Trophoblast cell (in vitro differentiated cells and primary cell): Measurements from ENCODE around the gene NPC1.
A peak's percentile ranks its signal among the peaks of the same experiment; 100 is the strongest.

Experiments used
- DNase-seq, 2 donors: peaks; one replicate each; pipeline ENCODE4 v3.0.0-alpha.2; 2016
- H2AFZ ChIP-seq: 2 replicates; pipeline ENCODE4 v1.6.1; 2013; ENCODE audit warnings: low read length, moderate library complexity, mild to moderate bottlenecking; ENCODE audit not compliant: insufficient read depth, poor library complexity
- H2AK5ac ChIP-seq: 2 replicates; pipeline ENCODE4 v1.6.1; 2013; ENCODE audit warnings: mild to moderate bottlenecking, low read length
- H2BK120ac ChIP-seq: 2 replicates; pipeline ENCODE4 v1.6.1; 2013; ENCODE audit warnings: low read length, mild to moderate bottlenecking, moderate library complexity; ENCODE audit not compliant: insufficient read depth, poor library complexity
- H2BK12ac ChIP-seq: 2 replicates; pipeline ENCODE4 v1.6.1; 2013; ENCODE audit warnings: mild to moderate bottlenecking, low read length, moderate library complexity
- H2BK5ac ChIP-seq: 2 replicates; pipeline ENCODE4 v1.6.1; 2013; ENCODE audit warnings: low read length, low read depth, moderate library complexity, mild to moderate bottlenecking; ENCODE audit not compliant: poor library complexity
- H3K14ac ChIP-seq: 2 replicates; pipeline ENCODE4 v1.6.1; 2013; ENCODE audit warnings: mild to moderate bottlenecking, low read length
- H3K18ac ChIP-seq: 2 replicates; pipeline ENCODE4 v1.6.1; 2013; ENCODE audit warnings: mild to moderate bottlenecking, low read length
- H3K23ac ChIP-seq: 2 replicates; pipeline ENCODE4 v1.6.1; 2013; ENCODE audit warnings: low read length
- H3K27ac ChIP-seq: 2 replicates; pipeline ENCODE4 v1.5.1; 2013; ENCODE audit warnings: low read depth, mild to moderate bottlenecking, inconsistent platforms, low read length, moderate library complexity
- H3K27me3 ChIP-seq: 2 replicates; pipeline ENCODE4 v1.6.1; 2013; ENCODE audit warnings: inconsistent platforms, mild to moderate bottlenecking, low read length, moderate library complexity; ENCODE audit not compliant: insufficient read depth
- H3K36me3 ChIP-seq, 2 experiments: 1 replicate in 1 of 2; 2 replicates in 1 of 2; pipeline ENCODE4 v1.6.1; 2013; ENCODE audit warnings: low read length in 2 of 2, mild to moderate bottlenecking in 2 of 2, moderate library complexity in 1 of 2; ENCODE audit not compliant: insufficient read depth in 2 of 2, control insufficient read depth in 1 of 2
- H3K4ac ChIP-seq: 2 replicates; pipeline ENCODE4 v1.6.1; 2013; ENCODE audit warnings: low read depth, mild to moderate bottlenecking, low read length, moderate library complexity
- H3K4me1 ChIP-seq, 2 experiments: 1 replicate in 1 of 2; 2 replicates in 1 of 2; pipeline ENCODE4 v1.6.1; 2013; ENCODE audit warnings: low read length in 2 of 2, mild to moderate bottlenecking in 2 of 2, moderate library complexity in 1 of 2; ENCODE audit not compliant: insufficient read depth in 2 of 2, control insufficient read depth in 1 of 2
- H3K4me2 ChIP-seq: 2 replicates; pipeline ENCODE4 v1.6.1; 2013; ENCODE audit warnings: inconsistent platforms, mild to moderate bottlenecking, low read length, moderate library complexity
- H3K4me3 ChIP-seq: 2 replicates; pipeline ENCODE4 v1.5.1; 2013; ENCODE audit warnings: mild to moderate bottlenecking, low read depth, low read length, inconsistent platforms
- H3K79me1 ChIP-seq: one replicate; pipeline ENCODE4 v1.6.1; 2013; ENCODE audit warnings: low read length
- H3K79me2 ChIP-seq: 2 replicates; pipeline ENCODE4 v1.6.1; 2013; ENCODE audit warnings: low read length, mild to moderate bottlenecking; ENCODE audit not compliant: control insufficient read depth, insufficient read depth, poor library complexity
- H3K9ac ChIP-seq: 2 replicates; pipeline ENCODE4 v1.6.1; 2013; ENCODE audit warnings: mild to moderate bottlenecking, low read length
- H3K9me3 ChIP-seq: 2 replicates; pipeline ENCODE4 v1.6.1; 2013; ENCODE audit warnings: low read depth, mild to moderate bottlenecking, control low read depth, inconsistent platforms, low read length; ENCODE audit not compliant: insufficient read depth
- H4K12ac ChIP-seq: 2 replicates; pipeline ENCODE4 v1.6.1; 2013; ENCODE audit warnings: low read depth, mild to moderate bottlenecking, low read length, moderate library complexity
- H4K8ac ChIP-seq: 2 replicates; pipeline ENCODE4 v1.6.1; 2013; ENCODE audit warnings: low read depth, mild to moderate bottlenecking, low read length, moderate library complexity
- H4K91ac ChIP-seq: one replicate; pipeline ENCODE4 v1.6.1; 2013; ENCODE audit warnings: low read depth, mild to moderate bottlenecking, low read length, moderate library complexity
- WGBS: extraction: QIAGEN DNeasy Blood & Tissue Kit; methylation state at CpG from one replicate; pipeline ENCODE4 v1.1.7; 2013; ENCODE audit warnings: missing lambda C conversion rate; ENCODE audit not compliant: insufficient read length, insufficient coverage; ENCODE audit errors: extremely low coverage; 5-methylcytosine and 5-hydroxymethylcytosine counted together

NPC1 gene

GRCh38 chr18:23548275-23548674 lies 38.0 kb downstream of the NPC1 start:
- no peaks in the 10 kb centered on the region for H3K27me3 ChIP-seq
- no peak overlapping the region for H2BK5ac ChIP-seq
- no peak overlapping the region for H2AK5ac ChIP-seq
- H3K79me2 ChIP-seq: no peaks in the 10 kb centered on the region
- no peak overlapping the region for H3K4me3 ChIP-seq
- no peak overlapping the region for H3K27ac ChIP-seq
- no peak overlapping the region for H3K23ac ChIP-seq
- no peak overlapping the region for H3K4ac ChIP-seq
- no peak overlapping the region for H3K18ac ChIP-seq
- no peaks in the 10 kb centered on the region for H3K79me1 ChIP-seq
- H3K9ac ChIP-seq: no peak overlapping the region
- H3K9me3 ChIP-seq: peaks cover 8% of the 10 kb centered on the region
- H3K14ac ChIP-seq: no peak overlapping the region
- WGBS: no CpG with 5 or more reads among the region's 2 CpGs
- no peak overlapping the region for H3K4me2 ChIP-seq
- no peak overlapping the region for H4K91ac ChIP-seq
- DNase-seq: no peak
- H4K8ac ChIP-seq: no peak overlapping the region
- peaks cover 30 to 38% of the 10 kb centered on the region in 2 experiments for H3K36me3 ChIP-seq
- no peak overlapping the region for H2BK120ac ChIP-seq
- no peak overlapping the region for H2AFZ ChIP-seq
- no peak overlapping the region for H4K12ac ChIP-seq
- no peak overlapping the region for H2BK12ac ChIP-seq
- no peaks in the 10 kb centered on the region for H3K4me1 ChIP-seq

- H3K4me2 ChIP-seq: no peak overlapping the region
- H3K36me3 ChIP-seq: peaks cover 28 to 37% of the 10 kb centered on the region in 2 experiments
- H2BK120ac ChIP-seq: no peak overlapping the region
- H3K79me2 ChIP-seq: no peaks in the 10 kb centered on the region
- H3K9me3 ChIP-seq: peaks cover 6% of the 10 kb centered on the region
- H3K18ac ChIP-seq: no peak overlapping the region
- no peak overlapping the region for H3K4ac ChIP-seq
- no peak overlapping the region for H4K8ac ChIP-seq
- H3K4me1 ChIP-seq: no peaks in the 10 kb centered on the region
- no peak overlapping the region for H3K27ac ChIP-seq
- H3K14ac ChIP-seq: no peak overlapping the region
- H4K91ac ChIP-seq: no peak overlapping the region
- H2AK5ac ChIP-seq: no peak overlapping the region
- no peak overlapping the region for H3K9ac ChIP-seq
- no peak overlapping the region for H2BK12ac ChIP-seq
- no peak overlapping the region for H2AFZ ChIP-seq
- H2BK5ac ChIP-seq: no peak overlapping the region
- no peaks in the 10 kb centered on the region for H3K27me3 ChIP-seq
- no peaks in the 10 kb centered on the region for H3K79me1 ChIP-seq
- no CpG with 5 or more reads among the region's 3 CpGs for WGBS
- no peak overlapping the region for H3K4me3 ChIP-seq
- H4K12ac ChIP-seq: no peak overlapping the region
- no peak overlapping the region for H3K23ac ChIP-seq
- DNase-seq: peak; percentile 48 to 66
These were observed 38.5 kb downstream of the NPC1 start for GRCh38 chr18:23547846-23548245.

GRCh38 chr18:23547306-23547705 lies 39.0 kb downstream of the NPC1 start:
- Histone ChIP-seq H3K9me3 (peaks cover 1% of the 10 kb centered on the region), H2BK12ac (no peak overlapping the region), H3K4me3 (no peak overlapping the region), H3K27ac (no peak overlapping the region), H2AFZ (no peak overlapping the region), H2BK120ac (no peak overlapping the region), H2AK5ac (no peak overlapping the region), H4K8ac (no peak overlapping the region), H3K18ac (no peak overlapping the region), H4K12ac (no peak overlapping the region), H4K91ac (no peak overlapping the region), H3K4ac (no peak overlapping the region), H3K79me2 (no peaks in the 10 kb centered on the region), H3K9ac (no peak overlapping the region), H3K23ac (no peak overlapping the region), H3K4me1 (no peaks in the 10 kb centered on the region), H3K27me3 (no peaks in the 10 kb centered on the region), H3K14ac (no peak overlapping the region), H3K36me3 (peaks cover 22 to 37% of the 10 kb centered on the region in 2 experiments), H3K79me1 (no peaks in the 10 kb centered on the region), H2BK5ac (no peak overlapping the region), H3K4me2 (no peak overlapping the region)
- DNase-seq: peak; percentile 80 to 86
- WGBS: no CpG with 5 or more reads among the region's 3 CpGs

GRCh38 chr18:23545247-23545789 lies 41.0 kb downstream of the NPC1 start:
- Histone ChIP-seq H2AFZ (no peak overlapping the region), H2AK5ac (no peak overlapping the region), H3K4me1 (peaks cover 4 to 7% of the 10 kb centered on the region in 2 experiments), H4K12ac (no peak overlapping the region), H3K9ac (no peak overlapping the region), H3K36me3 (peaks cover 27 to 35% of the 10 kb centered on the region in 2 experiments), H3K4me3 (no peak overlapping the region), H3K27ac (no peak overlapping the region), H3K14ac (no peak overlapping the region), H3K79me1 (peaks cover 2% of the 10 kb centered on the region), H3K4ac (no peak overlapping the region), H2BK120ac (no peak overlapping the region), H3K9me3 (no peaks in the 10 kb centered on the region), H3K79me2 (no peaks in the 10 kb centered on the region), H3K23ac (no peak overlapping the region), H2BK5ac (no peak overlapping the region), H3K27me3 (no peaks in the 10 kb centered on the region), H4K91ac (no peak overlapping the region), H2BK12ac (no peak overlapping the region), H3K4me2 (no peak overlapping the region), H3K18ac (no peak overlapping the region), H4K8ac (no peak overlapping the region)
- peak in 1 of 2 donors; percentile 63 for DNase-seq
- no CpG with 5 or more reads among the region's 13 CpGs for WGBS
